ENCODE results near the gene ZNF425. TPM values are rescaled to one million over a fixed set of nuclear protein-coding genes. Genes with fewer than 3 reads are reported as not detected.
A peak's percentile ranks its signal among the peaks of the same experiment; 100 is the strongest.
"Not testable (repeated sequence)": the region's sequence is repeated elsewhere in the genome, so short reads cannot be mapped to it uniquely, and the experiment has no call there.

ZNF425 gene
- total RNA-seq, 1 experiment from 2014 or later: 0.57 TPM

DNA sequence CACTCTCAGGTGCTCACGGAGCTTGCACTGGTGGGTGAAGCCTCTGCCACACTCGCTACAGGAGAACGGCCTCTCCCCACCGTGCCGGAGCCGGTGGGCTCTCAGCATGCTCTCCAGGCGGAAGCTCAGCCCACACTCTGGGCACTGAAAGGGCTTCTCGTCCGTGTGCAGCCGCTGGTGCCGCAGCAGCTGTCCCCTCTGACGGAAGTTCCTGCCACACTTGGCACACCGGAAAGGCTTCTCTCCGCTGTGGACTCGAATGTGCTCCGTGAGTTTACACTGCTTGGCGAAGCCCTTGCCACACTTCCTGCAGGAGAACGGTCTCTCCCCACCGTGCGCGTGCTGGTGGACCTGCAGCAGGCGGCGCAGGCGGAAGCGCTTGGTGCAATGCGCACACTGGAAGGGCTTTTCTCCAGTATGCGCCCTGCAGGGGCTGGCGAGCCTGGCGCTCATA is 54.9 kb downstream of the ZNF425 start:
- H3K36me3 ChIP-seq: no peaks in the 10 kb centered on the region; the same call in 1 of the 2 replicates
- H3K4me1 ChIP-seq: no peaks in the 10 kb centered on the region
- H3K27me3 ChIP-seq: no peaks in the 10 kb centered on the region
- H3K4me3 ChIP-seq: no peak overlapping the region
- no peaks in the 10 kb centered on the region for H3K9me3 ChIP-seq (replicated peaks)
- DNase-seq: no peak
- H3K27ac ChIP-seq: no peak overlapping the region

DNA sequence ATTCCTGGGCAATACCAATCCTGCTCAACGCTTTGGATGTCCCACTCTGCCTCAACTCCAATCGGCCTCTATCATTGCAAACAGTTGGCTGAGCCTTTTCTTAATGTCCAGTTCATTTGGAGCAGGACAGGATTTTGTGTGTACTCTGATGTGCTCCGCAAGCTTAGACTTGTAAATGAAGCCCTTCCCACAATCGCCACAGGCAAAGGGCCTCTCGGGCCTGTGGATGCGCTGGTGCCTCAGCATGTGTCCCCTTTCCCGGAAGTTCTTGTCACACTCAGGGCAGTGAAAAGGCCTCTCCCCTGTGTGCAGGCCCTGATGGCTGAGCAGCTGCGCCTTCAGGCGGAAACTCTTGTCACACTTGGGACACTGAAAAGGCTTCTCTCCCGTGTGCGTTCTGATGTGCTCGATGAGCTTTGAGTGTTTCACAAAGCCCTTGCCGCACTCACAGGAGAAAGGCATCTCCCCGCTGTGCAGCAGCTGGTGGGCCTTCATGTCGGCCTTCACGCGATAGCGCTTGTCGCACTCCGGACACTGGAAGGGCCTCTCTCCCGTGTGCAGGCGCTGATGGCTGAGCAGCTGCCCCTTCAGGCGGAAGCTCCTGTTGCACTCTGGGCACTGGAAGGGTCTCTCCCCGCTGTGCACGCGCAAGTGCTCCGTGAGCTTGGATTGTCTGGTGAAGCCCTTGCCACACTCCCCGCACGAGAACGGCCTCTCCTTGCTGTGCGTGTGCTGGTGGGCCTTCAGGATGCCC is 55.6 kb downstream of the ZNF425 start:
- no peak overlapping the region for H3K27ac ChIP-seq
- no peak for DNase-seq
- H3K4me1 ChIP-seq: no peaks in the 10 kb centered on the region
- no peaks in the 10 kb centered on the region for H3K27me3 ChIP-seq
- H3K4me3 ChIP-seq: no peak overlapping the region
- no peaks in the 10 kb centered on the region; the same call in 1 of the 2 replicates for H3K36me3 ChIP-seq
- H3K9me3 ChIP-seq (replicated peaks): no peaks in the 10 kb centered on the region

DNA sequence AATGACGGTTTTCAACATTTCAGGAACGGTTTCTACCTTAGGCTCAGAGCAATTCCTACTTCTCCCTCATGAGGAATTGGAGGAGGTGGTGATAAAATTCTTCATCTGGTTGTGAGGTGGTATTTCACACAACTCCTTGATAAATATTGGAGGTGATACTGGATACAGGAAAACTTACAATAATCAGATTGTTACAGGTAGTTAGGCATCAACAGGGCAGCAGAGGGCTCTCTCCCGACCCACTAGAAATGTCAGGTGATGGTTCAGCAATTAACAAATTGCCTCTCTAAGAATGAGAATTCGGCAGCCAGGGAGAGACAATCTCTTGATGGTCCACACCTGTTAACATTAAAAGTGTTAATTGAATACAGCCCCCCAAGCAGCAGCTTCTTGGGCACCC is 58.3 kb downstream of the ZNF425 start:
- Histone ChIP-seq H3K36me3 (no peaks in the 10 kb centered on the region; the same call in 1 of the 2 replicates), H3K4me1 (peaks cover 11% of the 10 kb centered on the region), H3K9me3 (replicated peaks) (no peaks in the 10 kb centered on the region), H3K4me3 (no peak overlapping the region), H3K27ac (no peak overlapping the region), H3K27me3 (no peaks in the 10 kb centered on the region)
- no peak for DNase-seq

DNA sequence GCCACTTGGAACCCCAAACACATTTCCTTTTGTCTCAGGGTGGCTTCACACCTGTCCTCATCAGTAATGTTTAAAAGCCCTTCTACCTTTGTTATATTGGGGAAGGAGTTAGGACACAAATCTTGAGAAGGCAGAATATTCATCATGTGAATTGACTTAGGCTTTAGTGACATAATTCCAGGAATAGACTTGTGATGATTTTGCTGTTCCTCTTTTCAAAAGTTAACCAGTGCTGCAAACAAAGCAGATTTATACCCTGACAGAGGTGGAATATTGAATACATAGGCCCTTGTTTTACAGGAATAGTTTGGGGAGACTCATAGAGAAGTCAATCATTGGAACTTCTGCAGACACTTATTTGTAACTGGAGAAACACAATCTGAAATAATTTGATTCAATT is 62.6 kb downstream of the ZNF425 start:
- Histone ChIP-seq H3K27me3 (no peaks in the 10 kb centered on the region), H3K36me3 (no peaks in the 10 kb centered on the region; the same call in 1 of the 2 replicates), H3K4me1 (peaks cover 26% of the 10 kb centered on the region), H3K9me3 (replicated peaks) (no peaks in the 10 kb centered on the region), H3K27ac (peak overlapping the region; percentile 78), H3K4me3 (no peak overlapping the region)
- DNase-seq: peak; percentile 12 to 71

DNA sequence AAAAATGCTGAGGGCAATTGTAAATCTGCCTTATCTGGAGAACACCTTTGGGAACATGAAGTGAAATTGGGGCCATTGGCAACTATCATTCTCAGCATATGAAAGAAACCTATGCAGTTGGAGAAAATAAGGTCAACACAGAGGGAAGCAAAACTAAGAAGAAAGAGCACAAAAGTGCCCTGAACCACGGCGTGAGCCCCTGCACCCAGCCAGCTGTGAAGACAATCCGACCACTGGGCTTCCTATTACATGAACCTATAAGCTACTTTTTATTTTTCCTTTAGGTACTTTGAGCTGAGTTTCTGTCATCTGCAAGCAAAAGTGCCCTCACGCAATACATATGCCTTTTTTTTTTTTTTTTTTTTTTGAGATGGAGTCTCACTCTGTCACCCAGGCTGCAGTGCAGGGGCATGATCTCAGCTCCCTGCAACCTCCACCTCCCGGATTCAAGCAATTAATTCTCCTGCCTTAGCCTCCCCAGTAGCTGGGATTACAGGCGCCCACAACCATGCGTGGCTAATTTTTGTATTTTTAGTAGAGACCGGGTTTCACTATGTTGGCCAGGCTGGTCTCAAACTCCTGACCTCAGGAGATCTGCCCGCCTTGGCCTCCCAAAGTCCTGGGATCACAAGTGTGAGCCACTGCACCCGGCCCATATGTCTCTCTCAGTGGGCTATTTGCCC is 63.8 kb downstream of the ZNF425 start:
- H3K27me3 ChIP-seq; H3K36me3 ChIP-seq; H3K9me3 ChIP-seq (replicated peaks): not testable (repeated sequence)
- Histone ChIP-seq H3K4me3 (0 out of 2 replicates have a peak overlapping the region, but pooled peaks have one; percentile 10), H3K27ac (peak overlapping the region; percentile 78), H3K4me1 (peaks cover 26% of the 10 kb centered on the region)
- peak; percentile 69 to 74 for DNase-seq

DNA sequence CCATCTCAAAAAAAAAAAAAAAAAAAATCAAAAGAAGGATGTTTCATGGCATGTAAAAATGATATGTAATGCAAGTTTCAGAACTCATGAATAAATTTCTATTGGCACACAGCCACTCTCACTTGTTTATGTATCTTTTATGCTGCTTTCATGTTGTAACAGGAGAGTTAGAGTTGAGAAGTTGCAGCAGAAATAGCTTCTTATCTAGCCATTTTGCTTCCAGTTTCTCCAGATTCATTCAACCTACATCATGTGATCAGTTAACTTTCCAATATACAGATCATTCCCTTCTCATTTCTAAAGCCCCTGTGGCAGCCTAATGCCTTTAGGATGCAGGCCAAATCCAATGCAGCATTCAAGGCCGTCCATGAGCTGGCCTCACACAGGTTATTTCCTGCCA is 66.0 kb downstream of the ZNF425 start:
- Histone ChIP-seq H3K4me1 (peaks cover 26% of the 10 kb centered on the region), H3K27me3 (no peaks in the 10 kb centered on the region), H3K27ac (no peak overlapping the region), H3K36me3 (no peaks in the 10 kb centered on the region), H3K9me3 (replicated peaks) (no peaks in the 10 kb centered on the region), H3K4me3 (no peak overlapping the region)
- peak in 1 of 2 experiments; percentile 17 for DNase-seq

DNA sequence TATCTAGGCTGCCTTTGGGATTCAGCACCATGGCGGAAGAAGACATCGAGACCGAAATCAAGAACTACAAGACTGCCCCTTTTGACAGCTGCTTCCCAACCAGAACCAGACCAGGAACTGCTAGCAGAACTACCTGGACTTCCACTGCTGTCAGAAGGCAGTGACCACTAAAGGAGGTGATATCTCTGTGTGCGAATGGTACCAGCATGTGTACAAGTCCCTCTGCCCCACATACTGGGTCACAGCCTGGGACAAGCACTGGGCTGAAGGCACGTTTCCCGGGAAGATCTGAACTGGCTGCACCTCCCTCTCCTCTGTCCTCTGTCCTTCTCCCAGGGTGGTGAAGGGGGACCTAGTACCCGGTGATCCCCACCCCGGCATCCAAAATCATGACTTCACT is 72.2 kb downstream of the ZNF425 start:
- H3K4me1 ChIP-seq: no peaks in the 10 kb centered on the region
- H3K9me3 ChIP-seq (replicated peaks): no peaks in the 10 kb centered on the region
- DNase-seq: no peak
- H3K4me3 ChIP-seq: no peak overlapping the region
- no peaks in the 10 kb centered on the region for H3K36me3 ChIP-seq
- H3K27me3 ChIP-seq: peaks cover 4% of the 10 kb centered on the region; the same call in 1 of the 2 replicates
- H3K27ac ChIP-seq: no peak overlapping the region

DNA sequence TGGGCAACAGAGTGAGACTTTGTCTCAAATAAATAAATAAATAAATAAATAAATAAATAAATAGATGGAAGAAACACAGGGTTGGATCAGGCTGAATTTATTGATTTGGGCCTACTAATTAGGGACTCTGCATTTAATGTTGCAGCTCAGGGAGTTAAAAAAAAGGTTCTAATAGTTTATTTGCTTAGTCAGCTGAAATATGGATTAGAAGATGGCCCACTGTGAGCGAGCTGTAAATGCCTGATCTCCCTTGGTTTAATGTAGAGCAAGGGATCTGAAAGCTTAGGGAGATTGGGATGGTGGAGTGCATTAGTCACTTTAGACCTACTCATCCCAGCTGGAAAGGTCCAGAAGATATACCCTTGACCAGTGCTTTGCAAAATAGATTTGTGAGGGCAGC is 72.7 kb downstream of the ZNF425 start:
- no peaks in the 10 kb centered on the region for H3K36me3 ChIP-seq
- H3K4me1 ChIP-seq: no peaks in the 10 kb centered on the region
- no peak for DNase-seq
- H3K27ac ChIP-seq: no peak overlapping the region
- no peaks in the 10 kb centered on the region for H3K9me3 ChIP-seq (replicated peaks)
- peaks cover 4% of the 10 kb centered on the region; the same call in 1 of the 2 replicates for H3K27me3 ChIP-seq
- no peak overlapping the region for H3K4me3 ChIP-seq

Other genes starting within 250 kb of the ZNF425 start
- 64.8 and 75.7 TPM in 2 replicates for gene EZH2, start 242.0 kb downstream of the ZNF425 start, total RNA-seq (2014; rRNA removed; shearing (Covaris generic))
- gene PDIA4, start 97.8 kb downstream of the ZNF425 start, total RNA-seq (2014; rRNA removed; shearing (Covaris generic)): 222 and 224 TPM in 2 replicates
- 4.0 and 5.2 TPM in 2 replicates for gene ZNF786, start 35.6 kb downstream of the ZNF425 start, total RNA-seq (2014; rRNA removed; shearing (Covaris generic))
- 16.4 and 18.5 TPM in 2 replicates for gene ZNF398, start 21.1 kb upstream of the ZNF425 start, total RNA-seq (2014; rRNA removed; shearing (Covaris generic))
- gene ZNF282, start 69.2 kb upstream of the ZNF425 start, total RNA-seq (2014; rRNA removed; shearing (Covaris generic)): 21.0 and 27.5 TPM in 2 replicates
- 10.0 and 11.5 TPM in 2 replicates for gene ZNF212, start 113.3 kb upstream of the ZNF425 start, total RNA-seq (2014; rRNA removed; shearing (Covaris generic))
- 10.8 and 11.9 TPM in 2 replicates for gene ZNF783, start 135.9 kb upstream of the ZNF425 start, total RNA-seq (2014; rRNA removed; shearing (Covaris generic))

All from SJCRH30 (cell line).